ENCODE measurements around the gene NDUFS7.
"Not testable (repeated sequence)": the region's sequence is repeated elsewhere in the genome, so short reads cannot be mapped to it uniquely, and the experiment has no call there.

The NDUFS7 gene

GRCh38 chr19:1418951-1419738, 35.4 kb downstream of the NDUFS7 start:
- no peak for DNase-seq

GRCh38 chr19:1420085-1420484, 36.4 kb downstream of the NDUFS7 start:
- not testable (repeated sequence) for DNase-seq

- no peak for DNase-seq
Measured at GRCh38 chr19:1420590-1420989, 36.9 kb downstream of the NDUFS7 start.

- no peak for DNase-seq
Measured at GRCh38 chr19:1421218-1421957, 37.7 kb downstream of the NDUFS7 start.

GRCh38 chr19:1421958-1422305, 38.2 kb downstream of the NDUFS7 start:
- no peak for DNase-seq

GRCh38 chr19:1422360-1422759, 38.7 kb downstream of the NDUFS7 start:
- DNase-seq: no peak

- DNase-seq: no peak
Measured at GRCh38 chr19:1422943-1423342, 39.2 kb downstream of the NDUFS7 start.

- no peak for DNase-seq
Measured at GRCh38 chr19:1423436-1424191, 39.9 kb downstream of the NDUFS7 start.

- no peak for DNase-seq
Measured at GRCh38 chr19:1424192-1424955, 40.7 kb downstream of the NDUFS7 start.

- DNase-seq: no peak
Measured at GRCh38 chr19:1425102-1425837, 41.6 kb downstream of the NDUFS7 start.

GRCh38 chr19:1425902-1426301, 42.2 kb downstream of the NDUFS7 start:
- DNase-seq: no peak

- no peak for DNase-seq
Measured at GRCh38 chr19:1426736-1427135, 43.0 kb downstream of the NDUFS7 start.

- DNase-seq: no peak
Measured at GRCh38 chr19:1427221-1427920, 43.7 kb downstream of the NDUFS7 start.

GRCh38 chr19:1428738-1429391, 45.2 kb downstream of the NDUFS7 start:
- no peak for DNase-seq

- DNase-seq: no peak
Measured at GRCh38 chr19:1429750-1430149, 46.0 kb downstream of the NDUFS7 start.

- DNase-seq: no peak
Measured at GRCh38 chr19:1430246-1430645, 46.5 kb downstream of the NDUFS7 start.

GRCh38 chr19:1431759-1432506, 48.2 kb downstream of the NDUFS7 start:
- DNase-seq: no peak

- no peak for DNase-seq
Measured at GRCh38 chr19:1432507-1432887, 48.8 kb downstream of the NDUFS7 start.

- DNase-seq: no peak
Measured at GRCh38 chr19:1433119-1434039, 49.7 kb downstream of the NDUFS7 start.
